Fibroblast of lung (primary cell): ENCODE results near the gene MYCBP. TPM values are rescaled to one million over a fixed set of nuclear protein-coding genes. Genes with fewer than 3 reads are reported as not detected.

Experiments used
- DNase-seq, 2 donors: peaks; one replicate each; pipeline versions ENCODE4 v3.0.0 to v3.0.0-alpha.2; 2010; ENCODE audit warnings: low read depth in 2 of 2
- H2AFZ ChIP-seq: 2 replicates; pipeline ENCODE4 v1.5.1; 2012; ENCODE audit warnings: low read length, control low read depth, inconsistent platforms
- H3K27ac ChIP-seq: 2 replicates; pipeline ENCODE4 v1.5.1; 2011; ENCODE audit warnings: low read length, control low read depth; ENCODE audit not compliant: insufficient read depth
- H3K27me3 ChIP-seq: 2 replicates; pipeline ENCODE4 v1.5.1; 2011; ENCODE audit warnings: mild to moderate bottlenecking, low read length; ENCODE audit not compliant: control insufficient read depth, insufficient read depth
- H3K36me3 ChIP-seq: 2 replicates; pipeline ENCODE4 v1.5.1; 2011; ENCODE audit warnings: low read length; ENCODE audit not compliant: control insufficient read depth, insufficient read depth
- H3K4me1 ChIP-seq: 2 replicates; pipeline ENCODE4 v1.5.1; 2011; ENCODE audit warnings: low read length; ENCODE audit not compliant: control insufficient read depth, insufficient read depth; ENCODE audit errors: extremely low read depth
- H3K4me2 ChIP-seq: 2 replicates; pipeline ENCODE4 v1.5.1; 2011; ENCODE audit warnings: low read length, control low read depth; ENCODE audit not compliant: insufficient read depth; ENCODE audit errors: extremely low read depth
- H3K4me3 ChIP-seq, 4 experiments: fragments of 200-600 bp in 1 of 4; sonication (generic) in 1 of 4; replicated peaks in 1 of 4; 2 replicates each; pipeline ENCODE4 v1.5.1; 2011 to 2016; ENCODE audit warnings: low read length in 4 of 4, low read depth in 3 of 4, mild to moderate bottlenecking in 3 of 4, control low read depth in 2 of 4, inconsistent platforms in 1 of 4, mixed read lengths in 1 of 4; ENCODE audit not compliant: insufficient read depth in 1 of 4; ENCODE audit errors: control extremely low read depth in 1 of 4
- H3K79me2 ChIP-seq: 2 replicates; pipeline ENCODE4 v1.5.1; 2012; ENCODE audit warnings: mild to moderate bottlenecking, low read length, inconsistent platforms; ENCODE audit not compliant: control insufficient read depth, insufficient read depth
- H3K9ac ChIP-seq: 2 replicates; pipeline ENCODE4 v1.5.1; 2011; ENCODE audit warnings: mild to moderate bottlenecking, low read length, control low read depth; ENCODE audit not compliant: insufficient read depth
- H3K9me3 ChIP-seq: 2 replicates; pipeline ENCODE4 v1.5.1; 2012; ENCODE audit warnings: low read depth, low read length; ENCODE audit not compliant: control insufficient read depth, insufficient read depth
- H4K20me1 ChIP-seq: 2 replicates; pipeline ENCODE4 v1.5.1; 2011; ENCODE audit warnings: low read length; ENCODE audit not compliant: control insufficient read depth, insufficient read depth; ENCODE audit errors: extremely low read depth
- CTCF ChIP-seq, 2 donors: IDR thresholded peaks in 1 of 2; conservative IDR thresholded peaks in 1 of 2; 1 replicate in 1 of 2; 2 replicates in 1 of 2; pipeline ENCODE4 v1.5.1; 2011 to 2012; ENCODE audit warnings: low read length in 2 of 2, control low read depth in 1 of 2, inconsistent platforms in 1 of 2, low read depth in 1 of 2, mild to moderate bottlenecking in 1 of 2
- EZH2 ChIP-seq: IDR thresholded peaks from 2 replicates; pipeline ENCODE4 v1.5.1; 2012; ENCODE audit warnings: low read length, control low read depth, mild to moderate bottlenecking; ENCODE audit errors: missing control alignments
- polyA plus RNA-seq, 2 donors: library from polyadenylated mRNA; depleted of rRNA in 1 of 2; stranded (reverse) in 1 of 2; unstranded in 1 of 2; fragments of >200 nt; gene quantifications; 2 replicates each; pipeline ENCODE4 v1.2.1, GENCODE V29; 2011 to 2012; ENCODE audit warnings: missing spikeins in 1 of 2
- total RNA-seq: library from RNA; depleted of rRNA; stranded (reverse); fragments of >200 nt; gene quantifications from 2 replicates; pipeline ENCODE4 v1.2.1, GENCODE V29; 2014

The MYCBP gene
- total and polyA plus RNA-seq, 2 donors (not counting 1 experiment from before 2014, with no cell fraction given): 4.0 to 12.5 TPM

- Histone ChIP-seq H3K27me3 (no peaks in the 10 kb centered on the region), H3K27ac (peak overlapping the region; percentile 11), H3K9me3 (no peaks in the 10 kb centered on the region), H3K4me1 (peaks cover 5% of the 10 kb centered on the region), H3K4me3 (peak overlapping the region; percentile 49 to 94 (median 70)), H3K36me3 (no peaks in the 10 kb centered on the region), H3K4me2 (peak overlapping the region; percentile 91), H3K9ac (peak overlapping the region; percentile 62), H3K79me2 (peaks cover 10% of the 10 kb centered on the region), H4K20me1 (no peaks in the 10 kb centered on the region), H2AFZ (peak overlapping the region; percentile 38)
- no peak for TF ChIP-seq EZH2
- no peak for TF ChIP-seq CTCF (conservative IDR thresholded peaks at IDR 0.05 in 1 of 2, IDR thresholded peaks at IDR 0.05 in 1 of 2; ENCODE audit: low read depth in 1 of 2, low read length in 2 of 2)
- DNase-seq: peak; percentile 25 to 27
Observed at GRCh38 chr1:38872401-38873026, 634 bp downstream of the MYCBP start.

GRCh38 chr1:38870996-38871395, 2.2 kb downstream of the MYCBP start:
- H3K4me2 ChIP-seq: no peak overlapping the region
- H2AFZ ChIP-seq: no peak overlapping the region
- TF ChIP-seq EZH2 (no peak), CTCF (conservative IDR thresholded peaks at IDR 0.05 in 1 of 2, IDR thresholded peaks at IDR 0.05 in 1 of 2; ENCODE audit: low read depth in 1 of 2, low read length in 2 of 2) (no peak)
- no peaks in the 10 kb centered on the region for H4K20me1 ChIP-seq
- H3K4me1 ChIP-seq: peaks cover 5% of the 10 kb centered on the region
- H3K4me3 ChIP-seq: no peak overlapping the region
- no peaks in the 10 kb centered on the region for H3K27me3 ChIP-seq
- no peak overlapping the region for H3K27ac ChIP-seq
- peaks cover 10% of the 10 kb centered on the region for H3K79me2 ChIP-seq
- no peak for DNase-seq
- H3K9ac ChIP-seq: no peak overlapping the region
- no peaks in the 10 kb centered on the region for H3K36me3 ChIP-seq
- no peaks in the 10 kb centered on the region for H3K9me3 ChIP-seq

- no peak overlapping the region for H3K4me3 ChIP-seq
- no peak for TF ChIP-seq EZH2
- no peak for TF ChIP-seq CTCF (conservative IDR thresholded peaks at IDR 0.05 in 1 of 2, IDR thresholded peaks at IDR 0.05 in 1 of 2; ENCODE audit: low read depth in 1 of 2, low read length in 2 of 2)
- no peaks in the 10 kb centered on the region for H3K9me3 ChIP-seq
- H3K27ac ChIP-seq: no peak overlapping the region
- peaks cover 8% of the 10 kb centered on the region for H3K79me2 ChIP-seq
- H3K27me3 ChIP-seq: no peaks in the 10 kb centered on the region
- peaks cover 5% of the 10 kb centered on the region for H3K4me1 ChIP-seq
- no peak overlapping the region for H3K4me2 ChIP-seq
- no peaks in the 10 kb centered on the region for H3K36me3 ChIP-seq
- no peak overlapping the region for H2AFZ ChIP-seq
- H3K9ac ChIP-seq: no peak overlapping the region
- H4K20me1 ChIP-seq: no peaks in the 10 kb centered on the region
- DNase-seq: no peak
Observed at GRCh38 chr1:38867208-38867607, 5.9 kb downstream of the MYCBP start.
